Sigmoid colon (tissue), 4 donors: Measurements from ENCODE around the gene INTS14.

ENCODE experiments used
- EP300 ChIP-seq, 4 donors: sonication (generic); formaldehyde crosslinking; IDR thresholded peaks; one replicate each; pipeline ENCODE4 v1.6.1; 2017; ENCODE audit warnings: antibody characterized with exemption in 4 of 4
- TF ChIP-seq, protein P1 (sequence below), 4 experiments: fragments of 450-650 bp in 3 of 4; fragments of 200-600 bp in 1 of 4; IDR thresholded peaks; one replicate each; pipeline ENCODE4 v1.5.1; 2016 to 2019; ENCODE audit warnings: antibody characterized with exemption in 4 of 4, mild to moderate bottlenecking in 3 of 4, moderate library complexity in 2 of 4

DNA sequence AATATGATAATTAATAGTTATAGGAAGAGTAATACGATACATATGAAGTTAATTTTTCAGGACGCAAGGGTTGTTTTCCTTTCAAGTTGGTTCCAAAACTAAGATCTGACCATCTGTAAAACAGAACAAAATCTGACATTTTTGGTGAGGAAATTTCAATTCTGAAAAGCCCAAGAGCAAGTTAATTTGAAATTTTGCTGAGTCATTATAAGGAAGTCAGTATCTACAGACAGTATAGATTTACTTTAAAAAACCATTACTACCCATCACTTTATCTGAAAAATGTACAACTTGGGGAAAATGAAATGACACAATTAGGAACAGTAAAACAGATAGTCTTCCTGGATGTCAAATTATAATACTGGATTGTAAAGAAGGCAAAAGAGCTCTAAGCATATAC lies 12.5 kb downstream of the INTS14 start:
- TF ChIP-seq, protein P1, sequence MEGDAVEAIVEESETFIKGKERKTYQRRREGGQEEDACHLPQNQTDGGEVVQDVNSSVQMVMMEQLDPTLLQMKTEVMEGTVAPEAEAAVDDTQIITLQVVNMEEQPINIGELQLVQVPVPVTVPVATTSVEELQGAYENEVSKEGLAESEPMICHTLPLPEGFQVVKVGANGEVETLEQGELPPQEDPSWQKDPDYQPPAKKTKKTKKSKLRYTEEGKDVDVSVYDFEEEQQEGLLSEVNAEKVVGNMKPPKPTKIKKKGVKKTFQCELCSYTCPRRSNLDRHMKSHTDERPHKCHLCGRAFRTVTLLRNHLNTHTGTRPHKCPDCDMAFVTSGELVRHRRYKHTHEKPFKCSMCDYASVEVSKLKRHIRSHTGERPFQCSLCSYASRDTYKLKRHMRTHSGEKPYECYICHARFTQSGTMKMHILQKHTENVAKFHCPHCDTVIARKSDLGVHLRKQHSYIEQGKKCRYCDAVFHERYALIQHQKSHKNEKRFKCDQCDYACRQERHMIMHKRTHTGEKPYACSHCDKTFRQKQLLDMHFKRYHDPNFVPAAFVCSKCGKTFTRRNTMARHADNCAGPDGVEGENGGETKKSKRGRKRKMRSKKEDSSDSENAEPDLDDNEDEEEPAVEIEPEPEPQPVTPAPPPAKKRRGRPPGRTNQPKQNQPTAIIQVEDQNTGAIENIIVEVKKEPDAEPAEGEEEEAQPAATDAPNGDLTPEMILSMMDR (IDR thresholded peaks at IDR 0.05) = no peak
- TF ChIP-seq EP300 (IDR thresholded peaks at IDR 0.05) = no peak
